SJSA1 (cell line): Measurements from ENCODE around the gene IGF2BP1. TPM values are rescaled to one million over a fixed set of nuclear protein-coding genes. Genes with fewer than 3 reads are reported as not detected.
"Not testable (repeated sequence)": the region's sequence is repeated elsewhere in the genome, so short reads cannot be mapped to it uniquely, and the experiment has no call there.

Source experiments
- DNase-seq, 2 experiments: peaks; one replicate each; pipeline ENCODE4 v3.0.0-alpha.2; 2015 to 2020; ENCODE audit warnings: low spot score in 2 of 2, low read depth in 1 of 2
- H3K27ac ChIP-seq: fragments of 250-450 bp; sonication (Bioruptor Pico); 2 replicates; pipeline ENCODE4 v1.5.1; 2020; ENCODE audit warnings: mild to moderate bottlenecking, moderate library complexity
- H3K27me3 ChIP-seq: fragments of 250-450 bp; sonication (Bioruptor Pico); replicated peaks from 2 replicates; pipeline ENCODE4 v1.5.1; 2020; ENCODE audit warnings: mild to moderate bottlenecking, moderate library complexity
- H3K36me3 ChIP-seq: fragments of 250-450 bp; sonication (Bioruptor Pico); 2 replicates; pipeline ENCODE4 v1.5.1; 2020; ENCODE audit warnings: mild to moderate bottlenecking
- H3K4me1 ChIP-seq: fragments of 250-450 bp; sonication (Bioruptor Pico); replicated peaks from 2 replicates; pipeline ENCODE4 v1.6.1; 2021; ENCODE audit warnings: mild to moderate bottlenecking
- H3K4me3 ChIP-seq: fragments of 250-450 bp; sonication (Bioruptor Pico); 2 replicates; pipeline ENCODE4 v1.5.1; 2020; ENCODE audit warnings: mild to moderate bottlenecking
- H3K9me3 ChIP-seq: fragments of 250-450 bp; sonication (Bioruptor Pico); replicated peaks from 2 replicates; pipeline ENCODE4 v1.5.1; 2020; ENCODE audit warnings: mild to moderate bottlenecking
- total RNA-seq: library from RNA; depleted of rRNA; stranded (reverse); fragments of >200 nt; shearing (Covaris generic); gene quantifications from 2 replicates; pipeline ENCODE4 v1.2.3, GENCODE V29; 2014

IGF2BP1 gene
- total RNA-seq, 1 experiment from 2014 or later: 8.7 TPM

DNA sequence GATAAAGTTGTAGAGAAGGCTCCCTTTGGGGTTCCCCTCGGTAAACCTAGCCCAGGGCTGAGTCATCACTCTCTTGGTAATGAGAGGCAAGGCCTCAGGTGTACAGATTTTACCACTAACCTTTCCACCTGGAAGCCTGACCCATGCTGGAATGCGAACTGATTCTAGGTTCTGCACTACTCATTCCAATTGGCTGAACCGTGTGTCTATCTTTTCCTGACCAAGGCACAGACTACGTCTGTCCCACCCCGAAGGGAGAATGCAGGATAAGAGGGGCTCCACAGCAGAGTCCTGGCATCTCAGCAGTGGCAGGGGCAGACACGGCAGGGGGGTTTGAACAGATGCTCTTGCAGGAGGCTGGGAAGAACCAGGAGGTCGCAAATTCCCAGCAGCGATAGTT lies 70.0 kb downstream of the IGF2BP1 start:
- Histone ChIP-seq H3K27me3 (no peaks in the 10 kb centered on the region), H3K27ac (no peak overlapping the region), H3K36me3 (no peaks in the 10 kb centered on the region), H3K9me3 (no peaks in the 10 kb centered on the region), H3K4me1 (peaks cover 17% of the 10 kb centered on the region), H3K4me3 (no peak overlapping the region)
- DNase-seq: no peak

DNA sequence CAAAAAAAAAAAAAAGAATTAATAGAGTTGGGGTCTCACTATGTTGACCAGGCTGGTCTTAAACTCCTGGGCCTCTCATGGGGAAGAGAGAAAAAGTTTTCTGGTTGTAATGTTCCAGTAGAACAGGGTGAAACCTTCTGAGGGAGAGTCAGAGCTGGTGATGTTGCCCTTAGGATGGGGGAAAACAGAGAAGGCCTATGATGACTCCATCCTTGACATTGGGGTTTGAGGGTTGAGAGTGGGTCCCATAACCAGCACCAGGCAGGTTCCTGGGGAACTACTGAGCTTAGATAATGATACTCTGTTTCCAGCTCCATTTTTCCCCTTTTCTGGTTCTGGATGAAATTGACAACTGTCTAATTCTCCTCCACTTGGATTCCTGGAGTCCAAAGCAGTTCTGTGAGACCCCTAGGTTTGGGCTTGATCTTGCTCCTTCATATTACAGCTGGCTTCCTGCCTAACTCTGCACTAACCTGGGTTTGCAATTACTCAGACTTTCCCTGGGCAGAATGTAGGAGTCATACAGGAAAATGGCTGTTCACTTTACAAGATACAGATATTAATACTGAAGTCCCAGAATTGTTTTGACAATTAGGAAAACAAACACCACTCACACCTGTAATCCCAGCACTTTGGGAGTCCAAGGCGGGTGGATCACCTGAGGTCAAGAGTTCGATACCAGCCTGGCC lies 72.5 kb downstream of the IGF2BP1 start:
- H3K27me3 ChIP-seq: no peaks in the 10 kb centered on the region
- no peaks in the 10 kb centered on the region for H3K36me3 ChIP-seq
- peaks cover 17% of the 10 kb centered on the region for H3K4me1 ChIP-seq
- no peak overlapping the region for H3K27ac ChIP-seq
- DNase-seq: no peak
- H3K9me3 ChIP-seq: no peaks in the 10 kb centered on the region
- H3K4me3 ChIP-seq: no peak overlapping the region

- Histone ChIP-seq H3K4me3 (no peak overlapping the region), H3K27me3 (no peaks in the 10 kb centered on the region), H3K9me3 (no peaks in the 10 kb centered on the region), H3K36me3 (no peaks in the 10 kb centered on the region), H3K27ac (no peak overlapping the region), H3K4me1 (peaks cover 17% of the 10 kb centered on the region)
- no peak for DNase-seq
These were observed 73.9 kb downstream of the IGF2BP1 start for GRCh38 chr17:49071106-49071505.

DNA sequence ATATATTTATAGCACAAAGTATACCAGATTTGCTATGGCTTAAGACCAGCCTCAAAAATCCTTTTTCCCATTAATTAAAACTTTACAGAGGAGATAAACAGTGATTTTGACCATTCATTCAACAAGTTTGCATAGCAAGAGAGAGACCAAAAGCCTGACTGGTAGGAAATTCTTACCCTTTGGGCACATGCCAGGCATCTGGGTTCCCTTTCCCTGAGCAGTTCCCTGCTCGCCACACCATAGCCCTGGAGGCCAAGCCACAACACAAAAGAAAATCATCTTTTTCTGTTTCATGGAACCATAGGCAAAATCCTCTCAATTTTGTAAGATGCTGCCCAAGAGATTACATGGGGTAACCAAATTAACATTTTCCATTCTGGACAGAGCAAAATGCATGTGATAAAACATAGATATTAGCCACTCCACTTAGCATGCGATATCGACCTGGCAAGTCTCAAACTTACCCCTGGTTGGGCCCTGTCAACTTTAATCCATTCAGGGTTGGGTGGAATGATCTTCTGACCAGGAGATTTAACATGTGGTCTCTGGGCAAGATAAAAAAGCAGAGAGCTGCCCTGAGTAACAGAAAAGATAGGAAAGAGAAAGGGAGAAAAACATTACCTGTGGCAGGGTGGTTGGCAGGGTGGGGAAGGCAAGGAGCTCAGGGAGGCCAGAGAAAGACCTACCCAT lies 77.8 kb downstream of the IGF2BP1 start:
- Histone ChIP-seq H3K4me3 (no peak overlapping the region), H3K9me3 (no peaks in the 10 kb centered on the region), H3K27ac (no peak overlapping the region), H3K36me3 (no peaks in the 10 kb centered on the region), H3K27me3 (no peaks in the 10 kb centered on the region), H3K4me1 (peaks cover 17% of the 10 kb centered on the region)
- no peak for DNase-seq

DNA sequence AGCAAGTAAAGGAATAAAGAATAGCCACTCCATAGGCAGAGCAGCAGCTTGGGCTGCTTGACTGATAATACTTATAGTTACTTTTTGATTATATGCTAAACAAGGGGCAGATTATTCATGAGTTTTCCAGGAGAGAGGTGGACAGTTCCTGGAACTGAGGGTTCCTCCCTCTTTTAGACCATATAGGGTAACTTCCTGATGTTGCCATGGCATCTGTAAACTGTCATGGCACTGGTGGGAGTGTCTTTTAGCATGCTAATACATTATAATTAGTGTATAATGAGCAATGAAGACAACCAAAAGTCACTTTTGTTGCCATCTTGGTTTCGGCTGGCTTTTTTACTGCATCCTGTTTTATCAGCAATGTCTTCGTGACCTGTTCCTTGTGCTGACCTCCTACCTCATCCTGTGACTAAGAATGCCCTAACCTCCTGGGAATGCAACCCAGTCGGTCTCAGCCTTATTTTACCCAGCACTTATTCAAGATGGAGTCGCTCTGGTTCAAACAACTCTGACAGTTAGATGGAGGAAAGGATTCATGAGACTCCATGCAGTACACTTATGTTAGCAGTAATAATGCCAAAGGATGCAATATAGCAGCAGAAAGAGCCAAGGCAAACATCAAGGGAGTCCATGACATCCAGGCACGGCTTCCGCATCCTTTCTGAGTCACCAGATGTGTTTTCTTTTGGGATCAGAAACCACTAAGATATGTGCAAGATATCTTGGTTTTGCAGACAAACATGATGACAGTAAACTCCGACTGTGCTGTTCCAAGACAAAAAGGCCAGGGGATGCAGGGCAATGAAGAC lies 79.6 kb downstream of the IGF2BP1 start:
- Histone ChIP-seq H3K27ac (peak overlapping the region; percentile 74), H3K4me1 (peaks cover 15% of the 10 kb centered on the region), H3K27me3 (no peaks in the 10 kb centered on the region), H3K4me3 (no peak overlapping the region), H3K36me3 (no peaks in the 10 kb centered on the region), H3K9me3 (no peaks in the 10 kb centered on the region)
- DNase-seq: peak; percentile 74 to 82

DNA sequence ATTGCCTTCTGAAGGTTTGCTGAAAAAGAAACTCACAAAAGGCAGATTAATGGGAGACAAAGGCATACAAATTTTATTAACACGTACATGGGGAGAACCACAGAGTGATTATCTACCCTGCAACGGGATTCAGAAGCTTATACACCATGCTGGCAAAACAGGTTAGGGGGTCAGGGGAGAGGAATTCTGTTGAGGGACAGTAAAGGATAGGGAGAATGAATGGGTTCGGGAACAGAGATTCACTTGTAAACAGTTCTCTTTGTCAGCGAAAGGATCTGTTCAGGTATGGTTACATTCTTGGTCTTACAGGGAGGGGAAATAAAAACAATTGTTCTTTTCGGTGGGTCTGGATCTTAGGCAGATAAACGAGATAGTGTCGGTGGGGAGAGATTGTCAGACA lies 81.1 kb downstream of the IGF2BP1 start:
- Histone ChIP-seq H3K27ac (no peak overlapping the region), H3K36me3 (no peaks in the 10 kb centered on the region), H3K4me1 (peaks cover 15% of the 10 kb centered on the region), H3K4me3 (no peak overlapping the region), H3K27me3 (peaks cover 5% of the 10 kb centered on the region), H3K9me3 (no peaks in the 10 kb centered on the region)
- DNase-seq: no peak

- H3K9me3 ChIP-seq: no peaks in the 10 kb centered on the region
- no peak overlapping the region for H3K27ac ChIP-seq
- no peaks in the 10 kb centered on the region for H3K36me3 ChIP-seq
- no peak overlapping the region for H3K4me3 ChIP-seq
- H3K4me1 ChIP-seq: peaks cover 15% of the 10 kb centered on the region
- H3K27me3 ChIP-seq: peaks cover 5% of the 10 kb centered on the region
- no peak for DNase-seq
These were observed 82.9 kb downstream of the IGF2BP1 start for GRCh38 chr17:49079840-49080663.

DNA sequence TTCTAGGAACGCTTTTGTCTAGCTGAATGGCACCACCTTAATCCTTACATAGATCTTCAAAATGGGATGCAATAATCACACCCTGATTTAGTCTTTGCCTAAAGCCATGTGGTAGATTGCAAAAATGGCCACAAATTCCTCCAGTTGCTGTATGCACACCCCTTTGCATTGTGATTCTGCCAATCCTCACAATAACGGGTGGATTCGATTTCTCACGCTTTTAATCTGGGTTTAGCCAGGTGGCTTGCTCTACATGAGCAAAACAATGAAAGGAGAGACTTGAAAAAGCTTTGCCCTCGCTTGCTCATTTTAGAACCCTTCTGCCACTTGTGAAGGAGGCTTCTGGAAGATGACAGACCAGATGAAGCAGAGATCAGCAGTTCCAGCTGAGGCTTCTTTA lies 85.0 kb downstream of the IGF2BP1 start:
- Histone ChIP-seq H3K36me3 (no peaks in the 10 kb centered on the region), H3K27ac (no peak overlapping the region), H3K4me1 (peaks cover 4% of the 10 kb centered on the region), H3K27me3 (peaks cover 5% of the 10 kb centered on the region), H3K9me3 (0 out of 2 replicates have a peak, but pooled peaks cover 2% of the 10 kb centered on the region), H3K4me3 (no peak overlapping the region)
- DNase-seq: no peak

DNA sequence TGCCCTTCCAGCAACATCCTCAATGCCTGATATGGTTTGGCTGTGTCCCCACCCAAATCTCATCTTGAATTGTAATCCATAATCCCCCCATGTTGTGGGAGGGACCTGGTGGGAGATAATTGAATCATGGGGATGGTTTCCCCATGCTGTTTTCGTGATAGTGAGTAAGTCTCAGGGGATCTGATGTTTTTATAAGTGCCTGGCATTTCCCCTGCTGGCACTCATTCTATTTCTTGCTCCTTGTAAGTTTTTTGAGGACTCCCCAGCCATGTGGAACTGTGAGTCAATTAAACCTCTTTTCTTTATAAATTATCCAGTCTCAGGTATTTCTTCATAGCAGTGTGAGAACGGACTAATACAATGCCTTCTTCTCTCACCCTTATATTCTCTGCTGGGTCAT lies 87.9 kb downstream of the IGF2BP1 start:
- H3K4me3 ChIP-seq, DNase-seq, H3K36me3 ChIP-seq, H3K4me1 ChIP-seq, H3K9me3 ChIP-seq, H3K27me3 ChIP-seq, H3K27ac ChIP-seq: not testable (repeated sequence)

DNA sequence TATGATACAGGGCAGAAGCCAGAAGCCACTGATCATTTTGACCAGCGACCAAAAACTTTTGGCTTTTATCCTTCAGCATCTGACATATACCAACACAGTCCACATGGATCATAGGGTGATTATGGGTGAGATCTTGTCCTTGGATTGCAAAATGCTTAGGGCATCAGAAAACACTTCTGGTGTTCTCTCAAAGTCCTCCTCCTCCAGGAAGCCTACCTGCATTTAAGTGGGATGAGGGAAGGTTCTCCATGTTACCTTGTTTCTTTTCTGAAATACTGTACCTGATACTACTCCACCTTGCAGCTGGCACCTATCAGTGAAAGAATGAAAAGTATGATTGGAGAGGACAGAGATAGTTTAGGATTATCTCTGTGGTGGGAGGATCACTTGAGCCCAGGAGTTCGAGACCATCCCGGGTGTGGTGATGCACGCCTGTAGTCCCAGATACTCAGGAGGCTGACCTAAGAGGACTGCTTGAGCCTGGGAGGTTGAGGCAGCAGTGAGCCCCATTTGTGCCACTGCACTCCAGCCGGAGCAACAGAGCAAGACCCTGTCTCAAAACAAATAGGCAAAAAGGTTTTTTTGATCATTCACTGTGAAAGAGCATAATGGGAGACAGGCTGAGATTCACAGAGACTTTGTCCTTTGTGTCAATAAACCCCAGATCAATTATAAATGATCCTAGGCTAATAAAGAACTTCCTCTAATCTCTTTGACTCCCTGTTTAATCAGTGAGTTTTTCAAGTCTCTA lies 88.6 kb downstream of the IGF2BP1 start:
- H3K36me3 ChIP-seq: no peaks in the 10 kb centered on the region
- no peaks in the 10 kb centered on the region for H3K4me1 ChIP-seq
- H3K9me3 ChIP-seq: 0 out of 2 replicates have a peak, but pooled peaks cover 2% of the 10 kb centered on the region
- H3K27me3 ChIP-seq: peaks cover 5% of the 10 kb centered on the region
- DNase-seq: no peak
- no peak overlapping the region for H3K27ac ChIP-seq
- H3K4me3 ChIP-seq: no peak overlapping the region

- no peak overlapping the region for H3K27ac ChIP-seq
- 0 out of 2 replicates have a peak, but pooled peaks cover 2% of the 10 kb centered on the region for H3K9me3 ChIP-seq
- no peak overlapping the region for H3K4me3 ChIP-seq
- no peaks in the 10 kb centered on the region for H3K36me3 ChIP-seq
- no peak for DNase-seq
- no peaks in the 10 kb centered on the region for H3K4me1 ChIP-seq
- peaks cover 5% of the 10 kb centered on the region for H3K27me3 ChIP-seq
These were observed 89.1 kb downstream of the IGF2BP1 start for GRCh38 chr17:49086316-49086605.

GRCh38 chr17:49086649-49087048 lies 89.5 kb downstream of the IGF2BP1 start:
- no peak for DNase-seq
- Histone ChIP-seq H3K27me3 (peaks cover 5% of the 10 kb centered on the region), H3K4me1 (no peaks in the 10 kb centered on the region), H3K36me3 (no peaks in the 10 kb centered on the region), H3K9me3 (0 out of 2 replicates have a peak, but pooled peaks cover 2% of the 10 kb centered on the region), H3K4me3 (no peak overlapping the region), H3K27ac (no peak overlapping the region)

GRCh38 chr17:49089094-49089493 lies 91.9 kb downstream of the IGF2BP1 start:
- DNase-seq: no peak
- H3K27ac ChIP-seq: no peak overlapping the region
- H3K27me3 ChIP-seq: no peaks in the 10 kb centered on the region
- H3K9me3 ChIP-seq: 0 out of 2 replicates have a peak, but pooled peaks cover 2% of the 10 kb centered on the region
- no peaks in the 10 kb centered on the region for H3K4me1 ChIP-seq
- H3K4me3 ChIP-seq: no peak overlapping the region
- no peaks in the 10 kb centered on the region for H3K36me3 ChIP-seq
